ENCODE measurements around the gene DLX2. TPM values are rescaled to one million over a fixed set of nuclear protein-coding genes. Genes with fewer than 3 reads are reported as not detected.
"Not testable (repeated sequence)": the region's sequence is repeated elsewhere in the genome, so short reads cannot be mapped to it uniquely, and the experiment has no call there.

Gene DLX2
- total RNA-seq, 5 donors from 2014 or later (not counting 1 experiment from before 2014, with no cell fraction given): 0.16 to 0.19 TPM; not detected in 3

DNA sequence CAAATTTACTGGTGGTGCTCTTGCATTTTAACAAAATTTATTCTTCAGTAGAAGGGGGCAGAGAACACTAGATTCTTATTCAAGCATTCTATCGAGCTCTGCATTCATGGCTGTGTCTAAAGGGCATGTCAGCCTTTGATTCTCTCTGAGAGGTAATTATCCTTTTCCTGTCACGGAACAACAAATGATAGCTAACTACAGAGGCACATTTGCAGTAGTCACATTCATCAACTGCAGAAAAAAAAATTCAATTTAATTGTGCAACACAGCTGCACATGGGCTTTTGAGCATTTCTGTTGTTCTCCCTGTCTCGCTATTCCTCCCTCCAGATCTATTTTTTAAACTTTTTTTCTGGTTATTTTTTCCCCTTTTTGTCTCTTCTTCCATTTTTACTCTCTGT lies 30.4 kb downstream of the DLX2 start:
- H3K27ac Mint-ChIP-seq: no peak overlapping the region
- no peak for ATAC-seq (replicated peaks in 1 of 4)
- Histone ChIP-seq H3K27ac (ENCODE audit: low read length) (no peak overlapping the region), H3K9me3 (no peaks in the 10 kb centered on the region), H3K4me1 (ENCODE audit: control insufficient read depth in 1 of 2, extremely low read depth in 1 of 2, insufficient read depth in 2 of 2, low read length in 2 of 2) (no peaks in the 10 kb centered on the region), H3K4me3 (ENCODE audit: control insufficient read depth in 1 of 2, extremely low read depth in 1 of 2, low read length in 1 of 2) (no peak overlapping the region), H3K27me3 (replicated peaks in 1 of 2; ENCODE audit: control insufficient read depth in 2 of 2, extremely low read depth in 1 of 2, insufficient read depth in 2 of 2, low read length in 1 of 2) (peaks cover 0 to 5% of the 10 kb centered on the region in 2 experiments), H3K36me3 (ENCODE audit: control insufficient read depth in 2 of 2, extremely low read depth in 1 of 2, insufficient read depth in 1 of 2, low read length in 1 of 2) (no peaks in the 10 kb centered on the region)
- POLR2A ChIA-PET: no interaction called here
- H3K36me3 Mint-ChIP-seq: peaks cover 22% of the 10 kb centered on the region
- peaks cover 15 to 31% of the 10 kb centered on the region in 2 donors for H3K27me3 Mint-ChIP-seq
- no CpG with 5 or more reads among the region's 3 CpGs for WGBS (ENCODE audit: insufficient coverage)
- CTCF ChIA-PET: interaction anchor here in 1 of 2 donors (0.6 kb wide), 1 partner anchor 504 kb away, joined by 8 read pairs; no protein-coding TSS in a partner anchor
- H3K4me3 Mint-ChIP-seq: no peak overlapping the region
- H3K9me3 Mint-ChIP-seq: no peaks in the 10 kb centered on the region
- no peak for DNase-seq
- no peaks in the 10 kb centered on the region for H3K4me1 Mint-ChIP-seq

DNA sequence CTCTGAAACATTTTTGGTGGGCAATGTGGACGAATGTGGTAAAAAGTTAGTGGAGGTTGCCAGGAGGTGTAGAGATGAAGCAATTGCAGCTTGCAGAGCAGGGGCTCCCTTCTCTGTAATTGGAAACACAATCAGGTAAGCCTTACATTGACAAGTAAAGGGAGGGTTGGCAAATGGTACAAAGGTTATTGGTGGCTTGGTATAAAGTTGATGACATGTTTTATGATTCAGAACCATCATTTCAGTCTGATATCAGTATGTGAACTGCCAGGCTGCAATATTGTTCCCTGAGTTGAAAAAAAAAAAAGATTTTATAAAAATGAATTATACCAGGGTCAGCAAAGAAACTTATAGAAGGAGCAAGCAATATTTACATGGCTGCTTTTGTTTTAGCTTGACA lies 31.8 kb downstream of the DLX2 start:
- no peak overlapping the region for H3K27ac Mint-ChIP-seq
- no peak overlapping the region for H3K4me3 Mint-ChIP-seq
- peaks cover 0 to 5% of the 10 kb centered on the region in 2 experiments for H3K27me3 ChIP-seq (replicated peaks in 1 of 2; ENCODE audit: control insufficient read depth in 2 of 2, extremely low read depth in 1 of 2, insufficient read depth in 2 of 2, low read length in 1 of 2)
- ChIA-PET CTCF (no interaction called here), POLR2A (no interaction called here)
- H3K27ac ChIP-seq (ENCODE audit: low read length): no peak overlapping the region
- no peak for ATAC-seq (replicated peaks in 1 of 4)
- peaks cover 15 to 24% of the 10 kb centered on the region in 2 donors for H3K27me3 Mint-ChIP-seq
- no CpG with 5 or more reads among the region's 1 CpG for WGBS (ENCODE audit: insufficient coverage)
- no peaks in the 10 kb centered on the region for H3K4me1 ChIP-seq (ENCODE audit: control insufficient read depth in 1 of 2, extremely low read depth in 1 of 2, insufficient read depth in 2 of 2, low read length in 2 of 2)
- no peak for DNase-seq
- H3K36me3 Mint-ChIP-seq: peaks cover 31% of the 10 kb centered on the region
- H3K9me3 ChIP-seq: no peaks in the 10 kb centered on the region
- no peaks in the 10 kb centered on the region for H3K36me3 ChIP-seq (ENCODE audit: control insufficient read depth in 2 of 2, extremely low read depth in 1 of 2, insufficient read depth in 1 of 2, low read length in 1 of 2)
- H3K9me3 Mint-ChIP-seq: no peaks in the 10 kb centered on the region
- no peaks in the 10 kb centered on the region for H3K4me1 Mint-ChIP-seq
- no peak overlapping the region for H3K4me3 ChIP-seq (ENCODE audit: control insufficient read depth in 1 of 2, extremely low read depth in 1 of 2, low read length in 1 of 2)

DNA sequence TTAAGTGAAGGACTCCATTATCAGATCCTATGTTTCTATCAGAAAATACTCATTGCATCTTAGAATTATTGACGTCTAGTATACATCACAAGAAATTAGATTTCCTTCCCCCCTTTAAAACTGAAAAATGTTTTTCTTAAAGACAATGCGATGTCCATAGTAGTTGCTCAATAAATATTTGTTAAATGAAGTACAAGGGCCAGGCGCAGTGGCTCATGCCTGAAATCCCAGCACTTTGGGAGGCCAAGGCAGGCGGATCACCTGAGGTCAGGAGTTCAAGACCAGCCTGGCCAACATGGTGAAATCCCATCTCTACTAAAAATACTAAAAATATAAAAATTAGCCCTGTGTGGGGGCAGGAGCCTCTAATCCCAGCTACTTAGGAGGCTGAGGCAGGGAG lies 34.8 kb downstream of the DLX2 start:
- no CpG with 5 or more reads among the region's 4 CpGs for WGBS (ENCODE audit: insufficient coverage)
- H3K4me1 ChIP-seq (ENCODE audit: control insufficient read depth in 1 of 2, extremely low read depth in 1 of 2, insufficient read depth in 2 of 2, low read length in 2 of 2); H3K27ac Mint-ChIP-seq; H3K9me3 Mint-ChIP-seq; POLR2A ChIA-PET; CTCF ChIA-PET; H3K27me3 Mint-ChIP-seq; H3K9me3 ChIP-seq; H3K36me3 ChIP-seq (ENCODE audit: control insufficient read depth in 2 of 2, extremely low read depth in 1 of 2, insufficient read depth in 1 of 2, low read length in 1 of 2); H3K27me3 ChIP-seq (replicated peaks in 1 of 2; ENCODE audit: control insufficient read depth in 2 of 2, extremely low read depth in 1 of 2, insufficient read depth in 2 of 2, low read length in 1 of 2); H3K4me1 Mint-ChIP-seq; ATAC-seq (replicated peaks in 1 of 4); H3K4me3 Mint-ChIP-seq; H3K27ac ChIP-seq (ENCODE audit: low read length); DNase-seq; H3K4me3 ChIP-seq (ENCODE audit: control insufficient read depth in 1 of 2, extremely low read depth in 1 of 2, low read length in 1 of 2): not testable (repeated sequence)
- peaks cover 42% of the 10 kb centered on the region for H3K36me3 Mint-ChIP-seq

DNA sequence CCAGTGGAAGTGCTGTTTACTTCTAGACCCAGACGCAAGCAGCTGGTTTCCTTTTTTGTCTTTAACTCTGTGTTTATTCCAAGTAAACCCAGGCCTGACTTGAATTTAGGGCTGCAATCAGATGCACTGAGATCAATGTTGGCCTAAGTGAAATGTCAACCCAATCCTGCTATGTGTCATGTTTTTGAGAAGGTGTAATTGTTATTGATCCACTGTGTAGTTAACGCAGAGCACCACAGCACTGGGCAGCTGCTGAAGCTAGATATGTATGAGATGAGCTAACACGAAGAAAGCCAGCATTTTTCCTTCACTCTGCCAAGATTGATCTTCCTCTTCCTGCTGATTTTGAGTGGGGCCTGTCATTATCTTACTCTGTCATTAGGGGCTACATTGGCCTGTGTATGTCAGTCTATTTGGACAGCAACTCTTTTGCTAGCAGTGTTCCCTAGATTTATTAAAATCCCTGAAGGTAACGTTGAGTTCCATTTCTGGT lies 36.3 kb downstream of the DLX2 start:
- H3K9me3 Mint-ChIP-seq: no peaks in the 10 kb centered on the region
- no peak overlapping the region for H3K27ac ChIP-seq (ENCODE audit: low read length)
- H3K4me3 ChIP-seq (ENCODE audit: control insufficient read depth in 1 of 2, extremely low read depth in 1 of 2, low read length in 1 of 2): no peak overlapping the region
- peaks cover 0 to 2% of the 10 kb centered on the region in 2 experiments for H3K27me3 ChIP-seq (replicated peaks in 1 of 2; ENCODE audit: control insufficient read depth in 2 of 2, extremely low read depth in 1 of 2, insufficient read depth in 2 of 2, low read length in 1 of 2)
- no peaks in the 10 kb centered on the region for H3K9me3 ChIP-seq
- no peak for DNase-seq
- H3K27ac Mint-ChIP-seq: no peak overlapping the region
- POLR2A ChIA-PET: no interaction called here
- WGBS (ENCODE audit: insufficient coverage): 63% methylated on average over 1 of the region's 4 CpGs
- H3K4me1 Mint-ChIP-seq: no peaks in the 10 kb centered on the region
- no peaks in the 10 kb centered on the region for H3K36me3 ChIP-seq (ENCODE audit: control insufficient read depth in 2 of 2, extremely low read depth in 1 of 2, insufficient read depth in 1 of 2, low read length in 1 of 2)
- H3K27me3 Mint-ChIP-seq: peaks cover 2 to 4% of the 10 kb centered on the region in 2 donors
- no peak overlapping the region for H3K4me3 Mint-ChIP-seq
- ATAC-seq (replicated peaks in 1 of 4): no peak
- peaks cover 41% of the 10 kb centered on the region for H3K36me3 Mint-ChIP-seq
- H3K4me1 ChIP-seq (ENCODE audit: control insufficient read depth in 1 of 2, extremely low read depth in 1 of 2, insufficient read depth in 2 of 2, low read length in 2 of 2): no peaks in the 10 kb centered on the region
- CTCF ChIA-PET: no interaction called here

DNA sequence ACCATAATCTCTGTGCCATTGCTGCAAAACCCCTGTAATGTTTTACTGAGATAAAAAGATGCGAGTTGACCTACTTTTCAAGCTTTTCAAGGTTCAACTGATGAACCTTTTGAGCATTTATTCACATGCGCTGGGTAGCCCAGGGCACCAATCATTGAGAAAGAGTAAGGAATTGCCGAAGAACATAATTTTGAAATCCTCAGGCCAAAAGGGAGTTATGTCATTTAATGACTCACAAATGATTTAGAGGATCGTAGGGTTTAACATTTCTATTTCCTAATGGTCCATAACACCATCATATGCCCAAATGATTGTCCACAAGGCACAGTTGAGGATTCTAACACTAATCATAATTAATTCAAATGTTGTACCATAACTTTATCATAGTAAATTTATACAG lies 37.6 kb downstream of the DLX2 start:
- ATAC-seq (replicated peaks in 1 of 4): no peak
- ChIA-PET POLR2A (no interaction called here), CTCF (no interaction called here)
- Mint-ChIP-seq H3K27me3 (peaks cover 2 to 4% of the 10 kb centered on the region in 2 donors), H3K36me3 (peaks cover 45% of the 10 kb centered on the region), H3K27ac (no peak overlapping the region), H3K9me3 (no peaks in the 10 kb centered on the region), H3K4me3 (no peak overlapping the region), H3K4me1 (no peaks in the 10 kb centered on the region)
- no CpG with 5 or more reads among the region's 4 CpGs for WGBS (ENCODE audit: insufficient coverage)
- DNase-seq: no peak
- peaks cover 0 to 2% of the 10 kb centered on the region in 2 experiments for H3K27me3 ChIP-seq (replicated peaks in 1 of 2; ENCODE audit: control insufficient read depth in 2 of 2, extremely low read depth in 1 of 2, insufficient read depth in 2 of 2, low read length in 1 of 2)
- no peaks in the 10 kb centered on the region for H3K36me3 ChIP-seq (ENCODE audit: control insufficient read depth in 2 of 2, extremely low read depth in 1 of 2, insufficient read depth in 1 of 2, low read length in 1 of 2)
- no peak overlapping the region for H3K4me3 ChIP-seq (ENCODE audit: control insufficient read depth in 1 of 2, extremely low read depth in 1 of 2, low read length in 1 of 2)
- no peak overlapping the region for H3K27ac ChIP-seq (ENCODE audit: low read length)
- H3K9me3 ChIP-seq: no peaks in the 10 kb centered on the region
- H3K4me1 ChIP-seq (ENCODE audit: control insufficient read depth in 1 of 2, extremely low read depth in 1 of 2, insufficient read depth in 2 of 2, low read length in 2 of 2): no peaks in the 10 kb centered on the region

DNA sequence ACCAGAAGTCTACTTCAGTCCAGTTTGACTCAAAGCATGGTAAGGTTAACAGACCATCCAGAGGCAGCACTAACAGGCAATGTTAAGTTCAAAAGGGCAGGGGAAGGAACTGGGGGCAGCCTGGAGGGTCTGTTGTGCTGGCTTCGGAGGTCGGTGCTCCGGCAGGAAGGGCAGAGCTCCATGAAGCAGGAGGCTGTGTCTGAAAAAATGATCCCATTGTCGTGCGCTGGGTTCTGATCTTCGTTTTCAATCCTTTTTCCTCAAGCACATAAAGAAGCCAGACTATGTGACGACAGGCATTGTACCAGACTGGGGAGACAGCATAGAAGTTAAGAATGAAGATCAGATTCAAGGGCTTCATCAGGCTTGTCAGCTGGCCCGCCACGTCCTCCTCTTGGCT lies 39.3 kb downstream of the DLX2 start:
- Histone ChIP-seq H3K27ac (ENCODE audit: low read length) (no peak overlapping the region), H3K4me1 (ENCODE audit: control insufficient read depth in 1 of 2, extremely low read depth in 1 of 2, insufficient read depth in 2 of 2, low read length in 2 of 2) (no peaks in the 10 kb centered on the region), H3K27me3 (replicated peaks in 1 of 2; ENCODE audit: control insufficient read depth in 2 of 2, extremely low read depth in 1 of 2, insufficient read depth in 2 of 2, low read length in 1 of 2) (peaks cover 0 to 1% of the 10 kb centered on the region in 2 experiments), H3K9me3 (no peaks in the 10 kb centered on the region), H3K36me3 (ENCODE audit: control insufficient read depth in 2 of 2, extremely low read depth in 1 of 2, insufficient read depth in 1 of 2, low read length in 1 of 2) (no peaks in the 10 kb centered on the region), H3K4me3 (ENCODE audit: control insufficient read depth in 1 of 2, extremely low read depth in 1 of 2, low read length in 1 of 2) (no peak overlapping the region)
- no peak overlapping the region for H3K4me3 Mint-ChIP-seq
- ATAC-seq (replicated peaks in 1 of 4) (no peak), DNase-seq (no peak)
- ChIA-PET CTCF (no interaction called here), POLR2A (no interaction called here)
- WGBS (ENCODE audit: insufficient coverage): no CpG with 5 or more reads among the region's 9 CpGs
- H3K36me3 Mint-ChIP-seq: peaks cover 41% of the 10 kb centered on the region
- no peaks in the 10 kb centered on the region for H3K27me3 Mint-ChIP-seq
- no peaks in the 10 kb centered on the region for H3K9me3 Mint-ChIP-seq
- H3K27ac Mint-ChIP-seq: no peak overlapping the region
- H3K4me1 Mint-ChIP-seq: no peaks in the 10 kb centered on the region

DNA sequence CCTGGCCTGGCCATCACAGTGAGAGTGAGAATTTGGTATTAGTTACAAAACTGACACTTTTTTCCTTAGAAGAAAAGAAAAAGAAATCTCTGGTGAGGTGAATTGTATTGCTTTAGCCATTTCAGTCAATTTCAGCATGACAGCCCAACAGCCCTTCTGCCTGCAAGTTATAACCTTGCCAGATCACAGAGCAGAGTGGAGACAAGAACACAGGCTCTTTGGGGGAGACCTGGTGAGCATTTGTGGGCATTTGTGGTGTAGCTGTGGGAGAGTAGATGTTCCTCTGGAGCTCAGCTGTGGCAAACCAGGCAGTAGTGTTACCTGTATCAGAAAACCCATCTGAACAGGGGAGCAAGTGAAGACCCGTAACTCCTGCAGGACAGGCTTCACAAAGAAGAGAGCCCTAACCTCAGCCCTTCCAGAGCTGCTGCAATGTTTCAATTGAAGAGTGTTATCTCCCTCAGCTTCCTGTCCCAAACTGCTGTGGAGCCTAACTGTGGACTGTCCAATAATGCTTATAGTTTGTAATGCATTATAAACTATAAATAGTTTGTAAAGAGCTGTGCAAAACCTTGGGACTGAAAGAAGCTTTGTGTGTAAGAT lies 40.2 kb downstream of the DLX2 start:
- CTCF ChIA-PET: no interaction called here
- WGBS (ENCODE audit: insufficient coverage): 80% methylated on average over 1 of the region's 1 CpG

More for the DNA sequence above, 40.2 kb downstream of the DLX2 start:
- Mint-ChIP-seq H3K4me1 (no peaks in the 10 kb centered on the region), H3K36me3 (peaks cover 41% of the 10 kb centered on the region), H3K4me3 (no peak overlapping the region), H3K9me3 (no peaks in the 10 kb centered on the region), H3K27ac (no peak overlapping the region), H3K27me3 (no peaks in the 10 kb centered on the region)
- DNase-seq (no peak), ATAC-seq (replicated peaks in 1 of 4) (no peak)
- Histone ChIP-seq H3K27ac (ENCODE audit: low read length) (no peak overlapping the region), H3K4me1 (ENCODE audit: control insufficient read depth in 1 of 2, extremely low read depth in 1 of 2, insufficient read depth in 2 of 2, low read length in 2 of 2) (no peaks in the 10 kb centered on the region), H3K9me3 (no peaks in the 10 kb centered on the region), H3K4me3 (ENCODE audit: control insufficient read depth in 1 of 2, extremely low read depth in 1 of 2, low read length in 1 of 2) (no peak overlapping the region), H3K36me3 (ENCODE audit: control insufficient read depth in 2 of 2, extremely low read depth in 1 of 2, insufficient read depth in 1 of 2, low read length in 1 of 2) (no peaks in the 10 kb centered on the region), H3K27me3 (replicated peaks in 1 of 2; ENCODE audit: control insufficient read depth in 2 of 2, extremely low read depth in 1 of 2, insufficient read depth in 2 of 2, low read length in 1 of 2) (no peaks in the 10 kb centered on the region)
- POLR2A ChIA-PET: no interaction called here

Data from T-cell (primary cell).